GM18502 (cell line): ENCODE data around the gene AKT1S1.

ENCODE experiments used
- ATAC-seq: cut with Tn5 transposase; IDR thresholded peaks from one replicate; pipeline ENCODE4 v1.9.1; 2021; ENCODE audit warnings: mild to moderate bottlenecking; ENCODE audit not compliant: unreplicated experiment, poor library complexity

AKT1S1 gene

GRCh38 chr19:49844138-49845095 lies 32.7 kb downstream of the AKT1S1 start:
- no peak for ATAC-seq

- ATAC-seq, result no peak
Measured at GRCh38 chr19:49843265-49843664, 33.9 kb downstream of the AKT1S1 start.

GRCh38 chr19:49840736-49841249 lies 36.4 kb downstream of the AKT1S1 start:
- no peak for ATAC-seq

- no peak for ATAC-seq
Measured at GRCh38 chr19:49840321-49840720, 36.8 kb downstream of the AKT1S1 start.

GRCh38 chr19:49839713-49840112 lies 37.4 kb downstream of the AKT1S1 start:
- ATAC-seq, result no peak

- no peak for ATAC-seq
Measured at GRCh38 chr19:49838885-49839588, 38.1 kb downstream of the AKT1S1 start.

GRCh38 chr19:49837425-49837824 lies 39.7 kb downstream of the AKT1S1 start:
- ATAC-seq, result no peak

- no peak for ATAC-seq
Measured at GRCh38 chr19:49837009-49837310, 40.2 kb downstream of the AKT1S1 start.

- ATAC-seq, result no peak
Measured at GRCh38 chr19:49836176-49837008, 40.8 kb downstream of the AKT1S1 start.

- no peak for ATAC-seq
Measured at GRCh38 chr19:49835562-49835961, 41.6 kb downstream of the AKT1S1 start.

- ATAC-seq, result no peak
Measured at GRCh38 chr19:49833599-49833998, 43.6 kb downstream of the AKT1S1 start.

- no peak for ATAC-seq
Measured at GRCh38 chr19:49832556-49832955, 44.6 kb downstream of the AKT1S1 start.

- ATAC-seq, result no peak
Measured at GRCh38 chr19:49831592-49831991, 45.6 kb downstream of the AKT1S1 start.

GRCh38 chr19:49830766-49831165 lies 46.4 kb downstream of the AKT1S1 start:
- no peak for ATAC-seq

- no peak for ATAC-seq
Measured at GRCh38 chr19:49829721-49830120, 47.4 kb downstream of the AKT1S1 start.

GRCh38 chr19:49829200-49829599 lies 48.0 kb downstream of the AKT1S1 start:
- ATAC-seq, result no peak

GRCh38 chr19:49827034-49827433 lies 50.1 kb downstream of the AKT1S1 start:
- ATAC-seq, result no peak

- no peak for ATAC-seq
Measured at GRCh38 chr19:49824662-49825061, 52.5 kb downstream of the AKT1S1 start.

- no peak for ATAC-seq
Measured at GRCh38 chr19:49823472-49823871, 53.7 kb downstream of the AKT1S1 start.

GRCh38 chr19:49820125-49820524 lies 57.0 kb downstream of the AKT1S1 start:
- ATAC-seq, result no peak
